Peyer's patch (tissue), 4 donors: ENCODE data around the gene MAN2A1. TPM values are rescaled to one million over a fixed set of nuclear protein-coding genes. Genes with fewer than 3 reads are reported as not detected.
A peak's percentile ranks its signal among the peaks of the same experiment; 100 is the strongest.

ENCODE experiments used
- DNase-seq, 3 donors: peaks; one replicate each; pipeline ENCODE4 v3.0.0-alpha.2; 2017 to 2019
- H3K27ac ChIP-seq, 4 donors: fragments of 200-600 bp; sonication (generic); one replicate each; pipeline ENCODE4 v1.5.1; 2016 to 2019
- H3K27me3 ChIP-seq, 2 donors: fragments of 200-600 bp; sonication (generic); one replicate each; pipeline ENCODE4 v1.5.1; 2019
- H3K36me3 ChIP-seq, 3 donors: fragments of 200-600 bp; sonication (generic); one replicate each; pipeline ENCODE4 v1.5.1; 2016 to 2019
- H3K4me1 ChIP-seq, 4 donors: fragments of 200-600 bp; sonication (generic); one replicate each; pipeline ENCODE4 v1.5.1; 2016 to 2019
- H3K4me3 ChIP-seq, 4 donors: fragments of 200-600 bp; sonication (generic); 1 replicate in 3 of 4; 2 replicates in 1 of 4; pipeline ENCODE4 v1.5.1; 2016 to 2019; ENCODE audit warnings: mild to moderate bottlenecking in 1 of 4
- H3K9me3 ChIP-seq, 4 donors: fragments of 200-600 bp; sonication (generic); one replicate each; pipeline ENCODE4 v1.5.1; 2016 to 2019; ENCODE audit warnings: mild to moderate bottlenecking in 1 of 4
- POLR2A ChIP-seq, 2 donors: fragments of 450-650 bp; IDR thresholded peaks; one replicate each; pipeline ENCODE4 v1.5.1; 2017; ENCODE audit warnings: antibody characterized with exemption in 2 of 2, mild to moderate bottlenecking in 2 of 2, moderate library complexity in 2 of 2
- total RNA-seq, 4 donors: library from RNA; depleted of rRNA; stranded (reverse); fragments of >200 nt; gene quantifications; one replicate each; pipeline ENCODE4 v1.1.0, GENCODE V29; 2016
- TF ChIP-seq, protein P1 (sequence below), 6 experiments: fragments of 450-650 bp in 4 of 6; fragments of 200-600 bp in 2 of 6; sonication (generic) in 1 of 6; IDR thresholded peaks; one replicate each; pipeline ENCODE4 v1.5.1; 2017 to 2019; ENCODE audit warnings: antibody characterized with exemption in 6 of 6, mild to moderate bottlenecking in 3 of 6, moderate library complexity in 1 of 6

Gene MAN2A1
- total RNA-seq, 4 donors from 2014 or later: 52.8 to 112 (median 95.3) TPM

DNA sequence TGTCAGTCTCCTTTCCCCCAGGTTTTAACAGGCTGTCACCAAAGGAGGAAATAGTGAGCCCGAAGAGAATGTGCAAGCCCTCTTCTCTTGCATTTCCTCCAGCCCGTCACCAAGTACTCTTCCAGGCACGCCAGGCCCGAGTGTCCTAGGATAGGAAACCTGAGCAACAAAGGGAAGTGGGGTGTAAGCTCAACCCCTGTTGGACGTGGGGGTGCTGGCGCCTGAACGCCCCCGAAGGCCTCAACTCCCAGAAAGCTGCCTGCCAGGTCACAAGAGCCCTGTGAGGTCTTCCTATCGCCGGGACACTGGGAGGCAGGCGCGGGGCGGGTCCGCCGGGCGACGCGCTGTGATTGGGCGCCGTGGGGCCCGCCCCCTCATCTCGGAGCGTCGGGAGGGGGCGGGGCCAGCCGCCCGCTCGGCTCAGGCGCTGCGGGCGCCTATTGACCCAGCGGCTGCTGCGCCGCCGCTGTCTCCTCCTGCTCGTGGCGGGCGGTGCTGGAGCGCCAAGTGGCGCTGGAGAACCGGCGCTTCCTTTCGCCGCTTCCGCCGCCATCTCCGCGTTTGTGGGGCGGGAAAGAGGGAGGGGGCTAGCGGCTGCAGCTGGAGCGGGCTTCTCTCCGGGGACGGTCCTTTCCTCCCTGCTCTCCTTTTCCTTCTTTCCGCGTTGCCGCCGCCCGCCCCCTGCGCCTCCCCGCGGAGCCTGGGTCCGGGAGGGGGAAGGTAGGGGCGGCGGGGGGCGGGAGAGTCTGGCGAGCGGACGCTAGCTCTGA lies 572 bp upstream of the MAN2A1 start:
- peak; percentile 83 to 94 (median 91) for DNase-seq
- peak overlapping the region; percentile 82 to 98 (median 86) for H3K4me3 ChIP-seq

DNA sequence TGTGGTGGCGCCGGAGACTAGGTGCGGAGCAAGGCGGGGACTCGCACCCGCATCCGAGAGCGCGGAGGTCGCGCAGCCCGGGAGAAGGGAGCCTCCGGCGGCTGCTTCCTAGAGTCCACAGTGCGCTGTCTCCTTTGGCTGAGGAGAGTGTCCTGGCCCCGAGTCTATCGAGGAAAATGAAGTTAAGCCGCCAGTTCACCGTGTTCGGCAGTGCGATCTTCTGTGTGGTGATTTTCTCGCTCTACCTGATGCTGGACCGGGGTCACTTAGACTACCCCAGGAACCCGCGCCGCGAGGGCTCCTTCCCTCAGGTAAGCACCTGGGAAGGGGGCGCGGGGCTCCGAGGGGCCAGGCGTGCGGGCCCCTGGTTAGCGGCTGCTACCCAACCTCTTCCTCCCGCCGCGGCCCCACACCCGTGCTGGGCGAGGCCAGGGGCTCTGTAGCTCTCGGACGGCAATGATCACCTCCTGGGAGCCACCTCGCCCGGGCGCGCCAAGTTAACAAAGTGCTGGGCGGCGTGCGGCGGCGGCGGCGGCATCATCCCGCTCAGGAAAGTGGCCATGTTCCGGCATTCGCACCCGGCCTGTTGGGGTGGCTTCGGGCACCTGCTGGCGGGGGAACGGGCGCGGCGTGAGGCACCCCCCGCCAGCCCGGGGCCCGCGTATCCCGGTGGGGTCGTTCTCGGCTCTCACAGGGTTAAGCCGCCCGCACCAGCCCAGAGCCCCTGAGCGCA lies 681 bp downstream of the MAN2A1 start:
- H3K27ac ChIP-seq: peak overlapping the region; percentile 97 to 98 (median 98)
- H3K4me3 ChIP-seq: peak overlapping the region; percentile 82 to 98 (median 86)
- DNase-seq: peak; percentile 49 to 75 (median 70)
- TF ChIP-seq, protein P1, sequence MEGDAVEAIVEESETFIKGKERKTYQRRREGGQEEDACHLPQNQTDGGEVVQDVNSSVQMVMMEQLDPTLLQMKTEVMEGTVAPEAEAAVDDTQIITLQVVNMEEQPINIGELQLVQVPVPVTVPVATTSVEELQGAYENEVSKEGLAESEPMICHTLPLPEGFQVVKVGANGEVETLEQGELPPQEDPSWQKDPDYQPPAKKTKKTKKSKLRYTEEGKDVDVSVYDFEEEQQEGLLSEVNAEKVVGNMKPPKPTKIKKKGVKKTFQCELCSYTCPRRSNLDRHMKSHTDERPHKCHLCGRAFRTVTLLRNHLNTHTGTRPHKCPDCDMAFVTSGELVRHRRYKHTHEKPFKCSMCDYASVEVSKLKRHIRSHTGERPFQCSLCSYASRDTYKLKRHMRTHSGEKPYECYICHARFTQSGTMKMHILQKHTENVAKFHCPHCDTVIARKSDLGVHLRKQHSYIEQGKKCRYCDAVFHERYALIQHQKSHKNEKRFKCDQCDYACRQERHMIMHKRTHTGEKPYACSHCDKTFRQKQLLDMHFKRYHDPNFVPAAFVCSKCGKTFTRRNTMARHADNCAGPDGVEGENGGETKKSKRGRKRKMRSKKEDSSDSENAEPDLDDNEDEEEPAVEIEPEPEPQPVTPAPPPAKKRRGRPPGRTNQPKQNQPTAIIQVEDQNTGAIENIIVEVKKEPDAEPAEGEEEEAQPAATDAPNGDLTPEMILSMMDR (IDR thresholded peaks at IDR 0.05): no peak
- H3K27me3 ChIP-seq: no peaks in the 10 kb centered on the region
- H3K36me3 ChIP-seq: no peaks in the 10 kb centered on the region
- H3K9me3 ChIP-seq: no peaks in the 10 kb centered on the region
- peaks cover 0 to 36% (median 14%) of the 10 kb centered on the region in 4 donors for H3K4me1 ChIP-seq

More for the DNA sequence above, 572 bp upstream of the MAN2A1 start:
- TF ChIP-seq, protein P1 (IDR thresholded peaks at IDR 0.05): peak in 3 of 6 experiments; percentile 1 to 18 (median 10)
- peak; percentile 89 to 92 for TF ChIP-seq POLR2A (IDR thresholded peaks at IDR 0.05)
- H3K4me1 ChIP-seq: peaks cover 0 to 26% (median 8%) of the 10 kb centered on the region in 4 donors
- peak overlapping the region; percentile 97 to 98 (median 98) for H3K27ac ChIP-seq
- H3K36me3 ChIP-seq: no peaks in the 10 kb centered on the region
- no peaks in the 10 kb centered on the region for H3K27me3 ChIP-seq
- H3K9me3 ChIP-seq: no peaks in the 10 kb centered on the region

DNA sequence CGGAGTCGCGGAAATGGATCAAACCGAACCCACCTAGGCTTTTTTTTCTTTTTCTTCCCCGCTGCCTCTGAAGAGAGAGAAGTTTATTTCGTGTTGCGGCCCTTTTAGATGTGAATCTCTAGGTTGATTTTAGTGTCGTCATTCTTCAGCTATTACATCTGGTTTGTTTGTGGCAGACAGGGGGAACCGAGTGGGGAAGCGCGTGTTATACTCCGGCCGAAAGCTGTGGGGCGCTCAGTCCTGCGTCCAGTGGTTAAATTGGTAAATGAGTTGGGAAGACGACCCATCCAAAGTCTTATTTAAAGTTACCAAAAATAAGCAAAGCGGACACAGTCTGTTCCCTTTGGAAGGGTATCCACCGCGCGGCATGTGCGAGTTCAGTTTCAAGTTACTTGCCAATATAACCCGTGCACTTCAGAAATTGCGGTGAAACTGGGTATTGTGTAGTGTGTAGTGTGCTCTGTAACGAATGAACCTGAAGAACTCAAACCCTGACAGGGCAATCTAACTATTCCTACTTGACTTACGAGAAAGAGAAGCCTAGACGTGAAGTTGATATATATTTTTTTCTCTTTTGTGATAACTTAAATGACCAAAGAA lies 1.3 kb downstream of the MAN2A1 start:
- DNase-seq: peak; percentile 77 to 92 (median 80)
- peak overlapping the region; percentile 97 to 98 (median 98) for H3K27ac ChIP-seq
- H3K9me3 ChIP-seq: no peaks in the 10 kb centered on the region
- TF ChIP-seq, protein P1 (IDR thresholded peaks at IDR 0.05): peak; percentile 33 to 80 (median 64)
- peak in 1 of 2 donors; percentile 26 for TF ChIP-seq POLR2A (IDR thresholded peaks at IDR 0.05)
- H3K36me3 ChIP-seq: no peaks in the 10 kb centered on the region
- peaks cover 0 to 41% (median 16%) of the 10 kb centered on the region in 4 donors for H3K4me1 ChIP-seq
- peak overlapping the region; percentile 82 to 98 (median 86) for H3K4me3 ChIP-seq
- no peaks in the 10 kb centered on the region for H3K27me3 ChIP-seq

DNA sequence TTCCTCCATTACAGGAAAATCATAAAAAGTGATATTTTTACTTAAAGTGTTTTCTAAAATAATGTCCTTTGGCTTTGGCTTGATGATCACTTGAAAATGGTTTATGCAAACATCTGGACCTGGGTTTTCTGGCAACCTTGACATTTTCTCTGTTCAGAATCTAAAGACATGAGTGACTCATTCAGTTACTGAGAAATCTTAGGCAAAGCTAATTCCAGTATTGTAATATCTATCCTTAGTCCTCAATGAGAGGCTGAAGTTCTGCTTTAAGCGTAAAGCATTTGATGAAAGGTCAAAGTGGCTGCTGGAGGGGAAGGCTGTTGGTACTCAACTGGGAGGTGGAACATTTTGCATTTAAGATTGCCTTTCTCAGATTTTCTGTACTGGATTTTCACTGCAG lies 2.3 kb downstream of the MAN2A1 start:
- H3K36me3 ChIP-seq: no peaks in the 10 kb centered on the region
- no peaks in the 10 kb centered on the region for H3K27me3 ChIP-seq
- peaks cover 0 to 48% (median 17%) of the 10 kb centered on the region in 4 donors for H3K4me1 ChIP-seq
- peak overlapping the region in 3 of 4 donors; percentile 82 to 98 (median 85) for H3K4me3 ChIP-seq
- H3K27ac ChIP-seq: no peak overlapping the region
- DNase-seq: no peak
- TF ChIP-seq POLR2A (IDR thresholded peaks at IDR 0.05): no peak
- TF ChIP-seq, protein P1 (IDR thresholded peaks at IDR 0.05): no peak
- no peaks in the 10 kb centered on the region for H3K9me3 ChIP-seq

DNA sequence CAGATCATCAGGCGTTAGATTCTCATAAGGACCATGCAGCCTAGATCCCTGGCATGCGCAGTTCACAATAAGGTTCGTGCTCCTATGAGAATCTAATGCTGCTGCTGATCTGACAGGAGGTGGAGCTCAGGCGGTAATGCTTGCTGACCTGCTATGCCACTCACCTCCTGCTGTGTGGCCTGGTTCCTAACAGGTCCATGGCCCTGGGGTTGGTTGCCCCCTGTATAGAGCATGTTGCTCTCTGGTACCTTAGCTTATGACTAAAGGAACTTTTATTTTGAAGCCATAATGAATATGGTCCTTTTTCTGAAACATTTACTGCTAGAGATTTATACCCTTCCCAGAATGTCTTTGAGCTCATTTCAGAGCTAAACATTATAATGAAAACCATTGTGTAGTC lies 3.1 kb downstream of the MAN2A1 start:
- Histone ChIP-seq H3K27ac (peak overlapping the region in 1 of 4 donors; percentile 33), H3K4me1 (peaks cover 0 to 54% (median 17%) of the 10 kb centered on the region in 4 donors), H3K36me3 (no peaks in the 10 kb centered on the region), H3K4me3 (peak overlapping the region in 1 of 4 donors; percentile 85), H3K9me3 (no peaks in the 10 kb centered on the region), H3K27me3 (no peaks in the 10 kb centered on the region)
- TF ChIP-seq POLR2A (IDR thresholded peaks at IDR 0.05): no peak
- TF ChIP-seq, protein P1 (IDR thresholded peaks at IDR 0.05): no peak
- DNase-seq: peak in 2 of 3 donors; percentile 26 to 50
